Lung (tissue), 12 donors: ENCODE data around the gene USP48. TPM values are rescaled to one million over a fixed set of nuclear protein-coding genes. Genes with fewer than 3 reads are reported as not detected.

Experiments
- ATAC-seq: fragments of 200-7000 bp; cut with Tn5 transposase; one replicate; pipeline ENCODE4 v1.9.1; 2020; ENCODE audit warnings: moderate number of reproducible peaks; ENCODE audit not compliant: insufficient read depth, low FRiP score
- DNase-seq, 3 donors: peaks; one replicate each; pipeline ENCODE4 v3.0.0-alpha.2; 2013 to 2017
- H3K27ac ChIP-seq, 2 donors: one replicate each; pipeline ENCODE4 v1.5.1; 2013; ENCODE audit warnings: mild to moderate bottlenecking in 2 of 2, moderate library complexity in 2 of 2, control low read depth in 1 of 2, inconsistent platforms in 1 of 2, low read depth in 1 of 2, low read length in 1 of 2
- H3K27me3 ChIP-seq, 3 donors: one replicate each; pipeline ENCODE4 v1.5.1; 2013; ENCODE audit warnings: low read length in 2 of 3; ENCODE audit not compliant: control insufficient read depth in 3 of 3, insufficient read depth in 3 of 3
- H3K36me3 ChIP-seq, 4 donors: one replicate each; pipeline ENCODE4 v1.5.1; 2013; ENCODE audit warnings: low read length in 4 of 4, mild to moderate bottlenecking in 1 of 4, moderate library complexity in 1 of 4; ENCODE audit not compliant: control insufficient read depth in 4 of 4, insufficient read depth in 4 of 4
- H3K4me1 ChIP-seq, 5 donors: one replicate each; pipeline ENCODE4 v1.5.1; 2013; ENCODE audit warnings: low read length in 5 of 5, mild to moderate bottlenecking in 2 of 5, moderate library complexity in 1 of 5; ENCODE audit not compliant: control insufficient read depth in 5 of 5, insufficient read depth in 5 of 5
- H3K4me3 ChIP-seq: one replicate; pipeline ENCODE4 v1.5.1; 2013; ENCODE audit warnings: mild to moderate bottlenecking, control low read depth, moderate library complexity
- H3K9ac ChIP-seq, 2 donors: one replicate each; pipeline ENCODE4 v1.5.1; 2013; ENCODE audit warnings: low read length in 2 of 2, control low read depth in 1 of 2; ENCODE audit not compliant: insufficient read depth in 1 of 2
- H3K9me3 ChIP-seq, 4 donors: one replicate each; pipeline ENCODE4 v1.5.1; 2013; ENCODE audit warnings: low read length in 3 of 4, mild to moderate bottlenecking in 1 of 4, moderate library complexity in 1 of 4; ENCODE audit not compliant: control insufficient read depth in 4 of 4, insufficient read depth in 3 of 4
- WGBS, 2 donors: extraction: QIAGEN DNeasy Blood & Tissue Kit; methylation state at CpG; one replicate each; pipeline ENCODE4 v1.1.7; 2013; 5-methylcytosine and 5-hydroxymethylcytosine counted together
- polyA plus RNA-seq, 2 donors: library from polyadenylated mRNA; stranded (reverse); fragments of 200-250 nt; gene quantifications; one replicate each; pipeline ENCODE4 v1.2.1, GENCODE V29; 2013
- total RNA-seq, 2 donors: library from RNA; depleted of rRNA in 1 of 2; stranded (reverse); fragments of >200 nt in 1 of 2; gene quantifications; one replicate each; pipeline ENCODE4 v1.2.1, GENCODE V29; 2014 to 2021
- TF ChIP-seq, protein P1 (sequence below): IDR thresholded peaks from 2 replicates; pipeline ENCODE4 v1.5.1; 2012; ENCODE audit warnings: mild to moderate bottlenecking; ENCODE audit errors: control extremely low read depth, extremely low read depth
- donor health status: control.
- donor health status: control.
- donor health status: Bipolar disorder and iron deficiency.
- donor health status: healthy.
- donor health status: DM: yes; HTN: yes; CAD: no.

Gene USP48
- total and polyA plus RNA-seq, 4 donors = 15.6 to 107 (median 33.5) TPM

DNA sequence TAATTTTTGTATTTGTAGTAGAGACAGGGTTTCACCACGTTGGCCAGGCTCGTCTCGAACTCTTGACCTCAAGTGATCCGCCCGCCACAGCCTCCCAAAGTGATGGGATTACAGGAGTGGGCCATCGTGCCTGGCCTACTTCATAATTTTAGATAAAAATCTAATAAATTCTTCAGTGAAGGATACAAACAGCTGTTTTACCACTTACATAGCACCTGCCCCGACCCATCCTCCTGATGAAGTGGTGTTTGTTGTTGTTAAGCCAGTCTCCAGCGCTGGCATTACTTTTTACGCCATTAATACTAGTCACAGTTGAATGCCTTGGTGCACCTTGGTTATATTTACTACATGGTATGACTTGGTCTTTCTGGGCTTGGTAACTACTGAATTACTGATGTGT is 101.5 kb downstream of the USP48 start:
- no peaks in the 10 kb centered on the region for H3K4me1 ChIP-seq
- no peak overlapping the region for H3K4me3 ChIP-seq
- ATAC-seq (no peak), DNase-seq (no peak)
- 88 to 94% methylated on average over 9 of the region's 9 CpGs for WGBS, 2 donors
- H3K9ac ChIP-seq = no peak overlapping the region
- TF ChIP-seq, protein P1, sequence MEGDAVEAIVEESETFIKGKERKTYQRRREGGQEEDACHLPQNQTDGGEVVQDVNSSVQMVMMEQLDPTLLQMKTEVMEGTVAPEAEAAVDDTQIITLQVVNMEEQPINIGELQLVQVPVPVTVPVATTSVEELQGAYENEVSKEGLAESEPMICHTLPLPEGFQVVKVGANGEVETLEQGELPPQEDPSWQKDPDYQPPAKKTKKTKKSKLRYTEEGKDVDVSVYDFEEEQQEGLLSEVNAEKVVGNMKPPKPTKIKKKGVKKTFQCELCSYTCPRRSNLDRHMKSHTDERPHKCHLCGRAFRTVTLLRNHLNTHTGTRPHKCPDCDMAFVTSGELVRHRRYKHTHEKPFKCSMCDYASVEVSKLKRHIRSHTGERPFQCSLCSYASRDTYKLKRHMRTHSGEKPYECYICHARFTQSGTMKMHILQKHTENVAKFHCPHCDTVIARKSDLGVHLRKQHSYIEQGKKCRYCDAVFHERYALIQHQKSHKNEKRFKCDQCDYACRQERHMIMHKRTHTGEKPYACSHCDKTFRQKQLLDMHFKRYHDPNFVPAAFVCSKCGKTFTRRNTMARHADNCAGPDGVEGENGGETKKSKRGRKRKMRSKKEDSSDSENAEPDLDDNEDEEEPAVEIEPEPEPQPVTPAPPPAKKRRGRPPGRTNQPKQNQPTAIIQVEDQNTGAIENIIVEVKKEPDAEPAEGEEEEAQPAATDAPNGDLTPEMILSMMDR = no peak
- H3K27ac ChIP-seq = no peak overlapping the region
- no peaks in the 10 kb centered on the region for H3K27me3 ChIP-seq
- peaks cover 21 to 39% (median 26%) of the 10 kb centered on the region in 4 donors for H3K36me3 ChIP-seq
- H3K9me3 ChIP-seq = no peaks in the 10 kb centered on the region

DNA sequence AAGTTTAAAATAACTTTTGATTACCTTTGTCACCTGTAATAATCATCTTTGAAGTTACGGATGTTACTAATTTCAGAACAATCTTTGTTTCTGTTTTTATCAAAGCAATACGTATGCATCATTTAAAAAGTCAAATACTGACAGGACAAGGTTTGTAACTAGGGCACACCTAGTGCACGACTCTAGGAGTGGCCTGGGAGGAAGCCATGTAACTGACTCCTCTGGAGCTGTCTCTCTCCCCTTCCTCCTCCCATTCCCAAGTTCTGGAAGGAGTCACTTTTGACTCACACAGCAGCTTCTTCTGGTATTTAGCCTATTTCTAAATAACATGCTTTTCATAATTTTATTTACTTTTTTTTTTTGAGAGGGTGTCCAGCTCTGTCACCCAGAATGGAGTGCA is 102.0 kb downstream of the USP48 start:
- Histone ChIP-seq H3K4me1 (no peaks in the 10 kb centered on the region), H3K9me3 (no peaks in the 10 kb centered on the region), H3K4me3 (no peak overlapping the region), H3K36me3 (peaks cover 16 to 38% (median 24%) of the 10 kb centered on the region in 4 donors), H3K27ac (no peak overlapping the region), H3K27me3 (no peaks in the 10 kb centered on the region), H3K9ac (no peak overlapping the region)
- DNase-seq (no peak), ATAC-seq (no peak)
- 79 to 84% methylated on average over 3 of the region's 3 CpGs for WGBS, 2 donors
- TF ChIP-seq, protein P1 = no peak

DNA sequence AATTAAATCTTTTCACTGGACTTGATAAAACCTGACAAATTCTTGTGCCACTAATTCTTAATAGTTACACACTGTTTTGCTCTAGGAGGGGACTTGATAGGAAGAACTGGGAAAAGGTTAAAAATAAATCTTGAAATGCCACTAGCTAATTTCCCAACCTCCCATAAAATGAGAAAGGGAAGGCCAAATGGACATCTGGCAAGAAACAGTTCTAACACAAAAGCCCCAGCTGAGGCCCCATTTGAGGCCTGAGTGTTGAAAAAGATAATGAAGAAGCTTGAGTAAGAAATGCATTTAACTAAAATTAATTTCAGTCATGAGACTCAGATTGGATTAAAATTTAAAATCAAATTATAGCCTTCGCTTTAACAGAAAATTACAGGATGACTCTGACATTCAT is 102.6 kb downstream of the USP48 start:
- no peak overlapping the region for H3K27ac ChIP-seq
- H3K9me3 ChIP-seq = no peaks in the 10 kb centered on the region
- ATAC-seq (no peak), DNase-seq (peak in 1 of 3 donors; percentile 22)
- H3K36me3 ChIP-seq = peaks cover 10 to 33% (median 20%) of the 10 kb centered on the region in 4 donors
- 96 to 100% methylated on average over 1 of the region's 1 CpG for WGBS, 2 donors
- TF ChIP-seq, protein P1 = no peak
- no peak overlapping the region for H3K9ac ChIP-seq
- H3K4me3 ChIP-seq = no peak overlapping the region
- H3K27me3 ChIP-seq = no peaks in the 10 kb centered on the region
- H3K4me1 ChIP-seq = no peaks in the 10 kb centered on the region

DNA sequence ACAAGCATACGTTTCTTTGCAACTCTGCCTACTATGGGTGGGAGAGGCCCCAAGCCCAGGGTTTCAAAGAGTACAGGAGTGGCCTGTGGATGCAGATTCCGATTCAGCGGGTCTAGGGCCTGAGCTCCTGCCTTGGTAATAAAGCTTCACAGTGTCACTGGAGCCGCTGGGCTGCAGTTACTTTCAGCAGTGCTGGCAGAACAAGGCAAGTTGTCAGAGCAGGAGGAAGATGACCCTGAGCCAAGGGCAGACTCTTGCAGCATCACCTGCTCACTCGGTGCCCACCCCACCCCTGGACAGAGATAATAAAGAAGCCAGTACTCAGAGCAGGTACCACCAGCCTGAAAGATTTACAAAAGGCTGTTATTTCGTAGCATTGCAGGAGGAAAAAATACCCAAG is 105.8 kb downstream of the USP48 start:
- no peak for DNase-seq
- Histone ChIP-seq H3K4me1 (peaks cover 0 to 18% (median 7%) of the 10 kb centered on the region in 5 donors), H3K9ac (no peak overlapping the region), H3K27me3 (no peaks in the 10 kb centered on the region), H3K4me3 (no peak overlapping the region), H3K9me3 (no peaks in the 10 kb centered on the region), H3K27ac (no peak overlapping the region), H3K36me3 (peaks cover 0 to 26% (median 13%) of the 10 kb centered on the region in 4 donors)
- WGBS, 2 donors = 93 to 94% methylated on average over 6 of the region's 6 CpGs
- no peak for ATAC-seq
- TF ChIP-seq, protein P1 = no peak
